MM.1S (cell line): Measurements from ENCODE around the gene CLEC16A.

Source experiments
- EZH2phosphoT487 ChIP-seq: fragments of 300-600 bp; sonication (generic); IDR thresholded peaks from 2 replicates; pipeline ENCODE4 v1.6.1; 2018; ENCODE audit warnings: antibody characterized with exemption, low read length
- TF ChIP-seq, protein P1 (sequence below): fragments of 300-600 bp; sonication (generic); IDR thresholded peaks from 2 replicates; pipeline ENCODE4 v1.5.1; 2016; ENCODE audit warnings: antibody characterized with exemption, low read length, mixed read lengths

DNA sequence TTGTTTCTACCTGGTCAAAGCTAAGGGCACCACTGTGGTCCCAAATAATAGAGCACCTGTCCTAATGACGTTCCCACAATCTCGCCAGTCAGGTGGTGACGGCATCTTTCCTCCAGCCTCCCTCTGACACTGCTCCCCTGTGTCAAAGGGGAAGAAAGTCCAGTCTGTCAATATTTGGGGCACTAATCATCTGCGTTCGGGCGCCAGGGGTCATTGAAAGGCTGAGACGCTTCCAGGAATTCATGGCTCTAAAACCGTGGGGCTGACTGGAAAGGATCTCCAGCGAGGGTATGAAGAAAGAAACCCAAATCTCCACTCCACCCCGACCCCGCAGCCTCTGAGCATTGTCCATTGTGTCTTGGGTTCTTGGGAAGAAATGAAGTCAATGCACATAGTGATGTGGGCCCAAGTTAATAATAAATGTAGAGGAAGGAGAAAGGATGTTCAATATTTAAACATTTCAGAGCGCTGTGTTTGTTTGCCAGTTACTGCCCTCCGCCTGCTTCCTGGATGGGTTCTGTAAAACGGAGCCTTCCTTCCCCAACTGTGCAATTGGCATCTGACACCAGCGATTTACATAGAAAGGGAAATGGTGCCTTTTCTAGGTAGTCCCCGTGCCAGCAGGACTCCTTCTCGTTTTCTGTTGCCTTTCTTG, 208.4 kb downstream of the CLEC16A start:
- TF ChIP-seq, protein P1, sequence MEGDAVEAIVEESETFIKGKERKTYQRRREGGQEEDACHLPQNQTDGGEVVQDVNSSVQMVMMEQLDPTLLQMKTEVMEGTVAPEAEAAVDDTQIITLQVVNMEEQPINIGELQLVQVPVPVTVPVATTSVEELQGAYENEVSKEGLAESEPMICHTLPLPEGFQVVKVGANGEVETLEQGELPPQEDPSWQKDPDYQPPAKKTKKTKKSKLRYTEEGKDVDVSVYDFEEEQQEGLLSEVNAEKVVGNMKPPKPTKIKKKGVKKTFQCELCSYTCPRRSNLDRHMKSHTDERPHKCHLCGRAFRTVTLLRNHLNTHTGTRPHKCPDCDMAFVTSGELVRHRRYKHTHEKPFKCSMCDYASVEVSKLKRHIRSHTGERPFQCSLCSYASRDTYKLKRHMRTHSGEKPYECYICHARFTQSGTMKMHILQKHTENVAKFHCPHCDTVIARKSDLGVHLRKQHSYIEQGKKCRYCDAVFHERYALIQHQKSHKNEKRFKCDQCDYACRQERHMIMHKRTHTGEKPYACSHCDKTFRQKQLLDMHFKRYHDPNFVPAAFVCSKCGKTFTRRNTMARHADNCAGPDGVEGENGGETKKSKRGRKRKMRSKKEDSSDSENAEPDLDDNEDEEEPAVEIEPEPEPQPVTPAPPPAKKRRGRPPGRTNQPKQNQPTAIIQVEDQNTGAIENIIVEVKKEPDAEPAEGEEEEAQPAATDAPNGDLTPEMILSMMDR: no peak
- no peak for TF ChIP-seq EZH2phosphoT487
